Glutamatergic neuron (in vitro differentiated cells): ENCODE measurements around the gene GRIPAP1. TPM values are rescaled to one million over a fixed set of nuclear protein-coding genes. Genes with fewer than 3 reads are reported as not detected.
A peak's percentile ranks its signal among the peaks of the same experiment; 100 is the strongest.

Source experiments
- DNase-seq: peaks from one replicate; pipeline ENCODE4 v3.0.0; 2022
- H3K27ac Mint-ChIP-seq: one replicate; pipeline ENCODE4 v1.8.0; 2020; ENCODE audit warnings: mild to moderate bottlenecking, mixed read lengths, inconsistent platforms; ENCODE audit not compliant: unreplicated experiment
- H3K27me3 Mint-ChIP-seq: one replicate; pipeline ENCODE4 v1.8.0; 2020; ENCODE audit warnings: mild to moderate bottlenecking, moderate library complexity, mixed read lengths, inconsistent platforms; ENCODE audit not compliant: unreplicated experiment
- H3K36me3 Mint-ChIP-seq: one replicate; pipeline ENCODE4 v1.8.0; 2020; ENCODE audit warnings: mild to moderate bottlenecking, mixed read lengths, inconsistent platforms; ENCODE audit not compliant: unreplicated experiment
- H3K4me1 Mint-ChIP-seq: one replicate; pipeline ENCODE4 v1.8.0; 2020; ENCODE audit warnings: mild to moderate bottlenecking, low read depth, mixed read lengths, inconsistent platforms; ENCODE audit not compliant: unreplicated experiment
- H3K4me3 Mint-ChIP-seq: one replicate; pipeline ENCODE4 v1.8.0; 2020; ENCODE audit warnings: mild to moderate bottlenecking, mixed read lengths, inconsistent platforms; ENCODE audit not compliant: unreplicated experiment
- H3K9me3 Mint-ChIP-seq: one replicate; pipeline ENCODE4 v1.8.0; 2020; ENCODE audit warnings: mild to moderate bottlenecking, moderate library complexity, mixed read lengths, inconsistent platforms; ENCODE audit not compliant: unreplicated experiment
- CTCF ChIP-seq: fragments of 200-600 bp; sonication (generic); IDR thresholded peaks from one replicate; pipeline ENCODE4 v1.5.0; 2021; ENCODE audit not compliant: partially characterized antibody, unreplicated experiment
- long read RNA-seq: library from polyadenylated mRNA; unstranded; transcript quantifications from one replicate; pipeline ENCODE4 v2.0.0, GENCODE V29; 2020; ENCODE audit not compliant: unreplicated experiment
- total RNA-seq: library from RNA; stranded (reverse); fragmentation: NEBNext Ultra II Directional; extraction: Animal tissue kit (Norgen Biotek cat#: 25700); gene quantifications from one replicate; pipeline ENCODE4 v1.2.1, GENCODE V29; 2021; ENCODE audit not compliant: unreplicated experiment

Gene GRIPAP1
- total RNA-seq: 129 TPM
- long read RNA-seq, transcript GRIPAP1-201 (26 exons, 3,031 nt): major isoform, 7 of 23 reads
- long read RNA-seq, partial matches to known transcripts: 9 of 23 reads
- long read RNA-seq, other reads (novel, unspliced or antisense): 7 of 23 reads

DNA sequence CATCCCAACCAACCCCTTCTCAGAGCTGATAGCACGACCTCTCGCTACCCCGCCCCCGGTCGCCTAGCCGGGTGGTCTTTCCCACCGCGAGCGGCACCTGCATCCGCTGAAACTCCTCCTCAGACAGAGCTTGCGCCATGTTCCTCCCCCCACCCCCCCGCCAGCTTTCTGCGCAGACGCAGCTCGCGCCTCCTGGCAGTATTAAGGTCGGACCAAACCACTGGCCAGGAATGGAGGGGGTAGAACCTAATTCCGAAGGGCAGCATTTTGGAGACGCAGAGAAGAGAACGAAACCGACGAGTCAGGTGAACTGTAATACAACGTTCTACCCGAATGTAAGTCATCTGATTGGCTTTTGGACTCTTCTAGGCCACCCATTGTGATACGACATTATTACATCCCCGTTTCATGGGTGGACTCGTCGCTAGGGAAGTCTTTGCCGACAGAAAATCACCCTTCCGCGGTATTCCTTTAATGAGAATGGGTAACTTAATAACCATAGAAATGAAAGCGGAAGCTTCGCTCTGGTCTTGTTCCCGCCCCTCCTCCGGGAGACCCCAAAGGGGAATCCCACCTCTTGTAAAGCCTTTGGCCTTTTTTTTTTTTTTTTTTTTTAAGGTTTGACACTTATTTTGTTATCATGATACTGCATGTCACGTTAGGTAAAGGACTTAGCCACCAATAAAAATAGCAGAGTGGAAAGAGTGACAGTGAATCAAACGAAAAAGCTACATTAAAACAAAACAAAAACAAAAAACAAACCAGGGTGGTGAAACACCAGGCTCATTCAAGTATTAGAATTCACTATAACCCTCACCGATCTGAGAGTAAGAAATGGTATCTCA is at the start of gene GRIPAP1:
GRIPAP1 (minus strand) TSS at position 174 of the 845 bp plus-strand sequence; CDS start at position 139, 35 bp downstream.
- no peak for TF ChIP-seq CTCF
- peaks cover 1% of the 10 kb centered on the region for H3K27me3 Mint-ChIP-seq
- peaks cover 1% of the 10 kb centered on the region for H3K9me3 Mint-ChIP-seq
- H3K4me3 Mint-ChIP-seq: peak within 1 kb of the TSS; percentile 92
- no peaks in the 10 kb centered on the region for H3K36me3 Mint-ChIP-seq
- peaks cover 5% of the 10 kb centered on the region for H3K4me1 Mint-ChIP-seq
- DNase-seq: peak; percentile 75
- H3K27ac Mint-ChIP-seq: peak within 1 kb of the TSS; percentile 93

GRCh38 chrX:49043987-49044281 is 41.9 kb upstream of the GRIPAP1 start:
- Mint-ChIP-seq H3K4me1 (peaks cover 3% of the 10 kb centered on the region), H3K9me3 (peaks cover 4% of the 10 kb centered on the region), H3K27ac (peak overlapping the region; percentile 76), H3K27me3 (peaks cover 8% of the 10 kb centered on the region), H3K36me3 (no peaks in the 10 kb centered on the region), H3K4me3 (peak overlapping the region; percentile 77)
- no peak for DNase-seq
- TF ChIP-seq CTCF: no peak

GRCh38 chrX:49043220-49043986 is 41.3 kb upstream of the GRIPAP1 start, which contains the start of gene TFE3:
Gene TFE3 (minus strand): TSS chrX:49043357. CDS start chrX:49043226, 131 bp downstream.
- peak within 1 kb of the TSS; percentile 92 for H3K27ac Mint-ChIP-seq
- peak within 1 kb of the TSS; percentile 91 for H3K4me3 Mint-ChIP-seq
- peaks cover 4% of the 10 kb centered on the region for H3K9me3 Mint-ChIP-seq
- peak; percentile 44 for TF ChIP-seq CTCF
- peaks cover 8% of the 10 kb centered on the region for H3K27me3 Mint-ChIP-seq
- H3K4me1 Mint-ChIP-seq: peaks cover 3% of the 10 kb centered on the region
- H3K36me3 Mint-ChIP-seq: no peaks in the 10 kb centered on the region
- peak; percentile 92 for DNase-seq

DNA sequence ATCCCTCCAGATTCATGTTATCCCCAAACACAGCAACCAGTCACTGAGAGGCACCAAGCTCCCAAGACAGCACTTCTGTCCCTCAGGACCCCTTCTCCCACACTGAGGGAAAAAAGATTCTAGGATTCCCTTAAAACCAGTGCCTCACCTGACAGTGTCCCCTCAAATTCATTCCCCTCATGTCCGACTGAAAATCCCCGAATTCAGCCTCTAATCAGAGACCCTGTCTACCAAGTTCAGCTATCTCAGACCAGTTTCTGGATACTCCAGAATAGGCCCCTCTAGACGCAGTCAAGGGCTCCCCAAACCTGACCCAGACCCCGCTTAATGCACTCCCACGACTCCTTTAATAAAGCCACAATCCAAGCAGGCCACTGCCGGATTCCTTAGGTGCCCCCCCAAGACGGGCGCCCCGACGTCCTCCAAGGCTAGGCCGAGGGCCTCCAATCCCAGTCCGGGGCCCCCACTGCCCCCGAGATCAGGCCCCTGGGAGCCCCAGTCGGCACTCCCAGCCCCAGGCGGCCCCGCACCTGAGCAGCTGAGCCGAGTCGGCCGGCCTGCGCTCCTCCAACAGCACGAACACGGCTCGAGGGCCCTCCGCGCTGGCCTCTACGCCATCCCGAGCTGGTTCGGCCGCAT is 40.6 kb upstream of the GRIPAP1 start:
- Mint-ChIP-seq H3K36me3 (no peaks in the 10 kb centered on the region), H3K27me3 (peaks cover 8% of the 10 kb centered on the region), H3K4me3 (peak overlapping the region; percentile 91), H3K4me1 (peaks cover 3% of the 10 kb centered on the region), H3K27ac (peak overlapping the region; percentile 92), H3K9me3 (peaks cover 4% of the 10 kb centered on the region)
- no peak for DNase-seq
- TF ChIP-seq CTCF: no peak
